ENCODE data around the gene MOB2.

The MOB2 gene

GRCh38 chr11:1504581-1505290 lies 18.2 kb upstream of the MOB2 start:
- Histone ChIP-seq H3K9me3 (ENCODE audit: low read length) (no peaks in the 10 kb centered on the region), H3K36me3 (ENCODE audit: insufficient read depth, low read length) (no peaks in the 10 kb centered on the region)

GRCh38 chr11:1504138-1504537 lies 17.6 kb upstream of the MOB2 start:
- H3K9me3 ChIP-seq (ENCODE audit: low read length), result peaks cover 6% of the 10 kb centered on the region
- H2AFZ ChIP-seq (ENCODE audit: low read depth, low read length), result no peak overlapping the region
- no peaks in the 10 kb centered on the region for H3K4me1 ChIP-seq (ENCODE audit: insufficient read depth, low read length)
- no peaks in the 10 kb centered on the region for H3K27me3 ChIP-seq (ENCODE audit: insufficient read depth, low read length)
- no peaks in the 10 kb centered on the region for H3K36me3 ChIP-seq (ENCODE audit: insufficient read depth, low read length)
- no peak overlapping the region for H3K4me3 ChIP-seq (ENCODE audit: low read length)

More at GRCh38 chr11:1504581-1505290, 18.2 kb upstream of the MOB2 start:
- Histone ChIP-seq H2AFZ (ENCODE audit: low read depth, low read length) (no peak overlapping the region), H3K27me3 (ENCODE audit: insufficient read depth, low read length) (no peaks in the 10 kb centered on the region), H3K4me1 (ENCODE audit: insufficient read depth, low read length) (no peaks in the 10 kb centered on the region), H3K4me3 (ENCODE audit: low read length) (no peak overlapping the region)

GRCh38 chr11:1503708-1504104 lies 17.1 kb upstream of the MOB2 start:
- Histone ChIP-seq H3K9me3 (ENCODE audit: low read length) (peaks cover 8% of the 10 kb centered on the region), H3K27me3 (ENCODE audit: insufficient read depth, low read length) (no peaks in the 10 kb centered on the region), H3K4me1 (ENCODE audit: insufficient read depth, low read length) (no peaks in the 10 kb centered on the region), H2AFZ (ENCODE audit: low read depth, low read length) (no peak overlapping the region), H3K4me3 (ENCODE audit: low read length) (no peak overlapping the region), H3K36me3 (ENCODE audit: insufficient read depth, low read length) (no peaks in the 10 kb centered on the region)

DNA sequence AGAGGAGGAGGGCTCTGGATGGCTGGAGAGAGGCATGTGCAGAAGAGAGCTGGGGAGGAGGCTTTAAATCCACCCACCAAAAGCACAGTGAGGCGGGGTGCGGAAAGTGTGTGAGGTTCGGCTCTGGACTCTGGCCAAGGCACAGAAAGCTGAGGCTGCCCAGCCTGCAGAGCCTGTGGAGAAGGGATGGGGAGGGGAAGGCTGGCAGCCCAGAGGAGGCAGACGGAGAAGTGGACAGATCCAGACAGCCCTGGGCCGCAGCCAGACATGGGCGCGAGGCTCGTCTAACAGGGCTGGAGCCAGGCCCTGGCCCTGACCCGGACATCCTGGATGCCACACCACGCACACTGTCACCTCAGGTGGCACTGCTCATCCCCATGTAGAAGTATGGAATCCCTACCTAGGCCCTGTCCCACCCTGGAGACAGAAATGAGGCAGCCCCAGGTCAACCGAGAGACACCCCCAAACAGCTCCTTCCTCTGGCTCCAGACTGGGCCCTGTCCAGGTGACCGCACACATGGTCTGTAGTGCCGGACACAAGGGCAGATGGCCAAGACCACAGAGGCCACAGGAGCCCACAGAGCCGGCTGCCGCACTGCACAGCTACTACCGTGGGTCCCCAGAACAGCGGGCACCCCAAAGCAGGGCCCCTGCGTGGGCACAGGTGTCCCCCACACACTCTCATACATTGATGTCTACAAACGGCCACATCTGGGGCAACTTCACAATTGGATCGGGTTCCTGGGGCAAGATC lies 16.6 kb upstream of the MOB2 start:
- peaks cover 8% of the 10 kb centered on the region for H3K9me3 ChIP-seq (ENCODE audit: low read length)
- H3K4me3 ChIP-seq (ENCODE audit: low read length), result no peak overlapping the region
- no peak overlapping the region for H2AFZ ChIP-seq (ENCODE audit: low read depth, low read length)
- no peaks in the 10 kb centered on the region for H3K4me1 ChIP-seq (ENCODE audit: insufficient read depth, low read length)
- no peaks in the 10 kb centered on the region for H3K36me3 ChIP-seq (ENCODE audit: insufficient read depth, low read length)
- H3K27me3 ChIP-seq (ENCODE audit: insufficient read depth, low read length), result no peaks in the 10 kb centered on the region

DNA sequence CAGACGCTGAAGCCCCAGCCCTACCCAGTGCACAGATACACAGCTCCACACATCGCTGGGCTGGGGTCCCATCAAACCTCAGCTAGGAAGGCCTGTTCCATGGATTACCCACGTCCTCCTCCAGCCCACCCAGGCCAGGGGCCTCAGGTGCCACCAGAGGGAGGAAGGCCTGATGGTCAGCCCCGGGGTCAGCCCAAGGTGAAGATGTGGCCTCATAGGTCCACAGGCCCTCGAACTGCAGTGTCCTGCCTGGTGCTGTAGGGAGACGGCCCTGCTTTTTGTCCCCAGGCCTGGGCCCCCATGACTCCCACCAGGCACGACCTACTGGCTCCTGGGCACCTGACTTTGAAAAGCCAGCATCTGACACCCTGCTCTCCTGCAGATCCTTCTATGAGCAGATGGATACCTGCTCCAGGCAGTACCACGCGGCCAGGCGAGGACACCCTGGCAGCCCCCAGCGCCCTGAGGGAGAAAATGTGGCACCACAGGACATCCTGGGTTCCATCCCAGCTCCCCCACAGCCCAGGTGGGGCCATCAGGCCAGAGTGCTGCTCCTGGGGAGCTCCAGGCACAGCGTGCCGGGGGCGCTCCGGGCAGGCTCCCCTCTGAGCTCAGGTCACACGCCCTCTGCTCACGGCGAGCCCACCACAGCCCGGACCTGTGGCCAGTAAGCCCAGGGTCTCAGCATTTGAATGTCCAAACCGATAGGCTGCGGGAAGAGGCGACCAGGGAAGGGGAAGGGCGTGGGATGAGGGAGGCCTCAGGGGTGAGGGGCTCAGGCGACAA lies 15.8 kb upstream of the MOB2 start:
- H3K36me3 ChIP-seq (ENCODE audit: insufficient read depth, low read length), result no peaks in the 10 kb centered on the region
- H2AFZ ChIP-seq (ENCODE audit: low read depth, low read length), result no peak overlapping the region
- H3K9me3 ChIP-seq (ENCODE audit: low read length), result peaks cover 8% of the 10 kb centered on the region
- H3K27me3 ChIP-seq (ENCODE audit: insufficient read depth, low read length), result no peaks in the 10 kb centered on the region
- no peak overlapping the region for H3K4me3 ChIP-seq (ENCODE audit: low read length)
- peaks cover 2% of the 10 kb centered on the region for H3K4me1 ChIP-seq (ENCODE audit: insufficient read depth, low read length)

GRCh38 chr11:1501421-1502167 lies 15.0 kb upstream of the MOB2 start:
- Histone ChIP-seq H2AFZ (ENCODE audit: low read depth, low read length) (no peak overlapping the region), H3K4me3 (ENCODE audit: low read length) (no peak overlapping the region), H3K27me3 (ENCODE audit: insufficient read depth, low read length) (no peaks in the 10 kb centered on the region), H3K36me3 (ENCODE audit: insufficient read depth, low read length) (no peaks in the 10 kb centered on the region), H3K4me1 (ENCODE audit: insufficient read depth, low read length) (peaks cover 2% of the 10 kb centered on the region), H3K9me3 (ENCODE audit: low read length) (peaks cover 8% of the 10 kb centered on the region)

DNA sequence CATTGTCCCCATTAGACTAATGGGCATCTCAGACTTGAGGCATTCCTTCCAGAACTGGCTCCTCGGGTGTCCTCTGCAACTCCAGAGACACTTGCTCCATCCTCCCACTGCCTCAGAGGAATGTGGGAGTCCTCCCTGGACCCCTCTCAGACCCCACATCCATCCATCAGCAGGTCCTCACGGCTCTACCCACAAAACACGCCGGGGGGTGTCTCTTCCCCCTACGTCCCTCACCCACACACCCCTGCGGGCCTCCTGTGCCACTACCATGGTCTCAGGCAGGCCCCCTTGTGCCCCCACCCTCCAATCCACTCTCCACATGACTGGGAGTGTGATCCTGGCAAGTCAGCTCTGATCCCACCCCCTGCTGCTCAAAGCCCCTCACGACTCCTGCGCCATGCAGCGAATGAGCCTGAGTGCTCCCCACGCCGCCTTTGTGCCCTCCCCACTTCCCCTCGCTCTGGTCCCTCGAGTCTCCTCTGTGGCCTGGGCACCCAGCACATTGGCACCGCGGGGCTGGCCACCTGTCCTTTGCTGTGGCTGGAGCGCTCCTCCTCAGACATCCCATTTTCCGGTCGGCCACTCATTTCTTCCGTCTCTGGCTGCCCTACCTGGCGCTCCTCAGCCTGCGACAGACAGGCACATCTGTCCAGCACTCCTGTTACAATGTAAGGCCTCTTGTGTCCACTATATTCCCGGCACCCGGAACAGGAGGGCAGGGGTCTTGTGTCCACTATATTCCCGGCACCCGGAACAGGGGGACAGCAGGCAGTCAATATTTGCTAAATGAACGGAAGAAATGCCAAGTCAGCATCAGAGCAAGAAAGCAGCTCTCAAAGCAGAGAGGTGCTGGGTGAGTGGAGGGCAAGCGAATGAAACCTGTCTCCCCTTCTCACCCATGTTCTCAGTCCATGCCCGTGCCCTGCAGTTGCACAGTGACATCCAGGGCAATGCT lies 14.2 kb upstream of the MOB2 start:
- H3K4me3 ChIP-seq (ENCODE audit: low read length), result no peak overlapping the region
- peaks cover 10% of the 10 kb centered on the region for H3K9me3 ChIP-seq (ENCODE audit: low read length)
- H3K4me1 ChIP-seq (ENCODE audit: insufficient read depth, low read length), result peaks cover 2% of the 10 kb centered on the region
- no peak overlapping the region for H2AFZ ChIP-seq (ENCODE audit: low read depth, low read length)
- no peaks in the 10 kb centered on the region for H3K36me3 ChIP-seq (ENCODE audit: insufficient read depth, low read length)
- no peaks in the 10 kb centered on the region for H3K27me3 ChIP-seq (ENCODE audit: insufficient read depth, low read length)

DNA sequence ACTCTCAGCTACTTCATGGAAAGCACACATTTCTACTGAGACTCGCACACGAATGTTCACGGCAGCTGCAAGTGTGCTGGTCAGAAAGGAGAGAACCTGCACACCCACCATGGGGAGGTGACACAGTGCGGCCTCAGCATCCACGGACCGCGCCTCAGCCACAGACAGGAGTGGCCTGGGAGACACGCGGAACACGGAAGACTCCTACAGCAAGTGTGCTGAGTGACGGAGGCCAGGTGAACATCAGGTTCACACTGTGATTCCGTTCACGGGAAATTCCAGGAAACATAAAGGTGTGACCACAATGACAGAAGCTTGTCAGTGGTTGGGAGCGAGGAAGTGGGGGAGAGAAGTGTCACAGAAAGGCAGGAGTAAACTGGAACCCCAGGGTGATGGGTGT lies 13.3 kb upstream of the MOB2 start:
- Histone ChIP-seq H3K4me1 (ENCODE audit: insufficient read depth, low read length) (peaks cover 2% of the 10 kb centered on the region), H3K27me3 (ENCODE audit: insufficient read depth, low read length) (no peaks in the 10 kb centered on the region), H2AFZ (ENCODE audit: low read depth, low read length) (no peak overlapping the region), H3K36me3 (ENCODE audit: insufficient read depth, low read length) (no peaks in the 10 kb centered on the region), H3K4me3 (ENCODE audit: low read length) (no peak overlapping the region), H3K9me3 (ENCODE audit: low read length) (peaks cover 10% of the 10 kb centered on the region)

GRCh38 chr11:1499261-1499890 lies 12.8 kb upstream of the MOB2 start:
- Histone ChIP-seq H3K4me3 (ENCODE audit: low read length) (no peak overlapping the region), H3K4me1 (ENCODE audit: insufficient read depth, low read length) (peaks cover 2% of the 10 kb centered on the region), H3K36me3 (ENCODE audit: insufficient read depth, low read length) (no peaks in the 10 kb centered on the region), H2AFZ (ENCODE audit: low read depth, low read length) (no peak overlapping the region), H3K9me3 (ENCODE audit: low read length) (peaks cover 14% of the 10 kb centered on the region), H3K27me3 (ENCODE audit: insufficient read depth, low read length) (no peaks in the 10 kb centered on the region)

DNA sequence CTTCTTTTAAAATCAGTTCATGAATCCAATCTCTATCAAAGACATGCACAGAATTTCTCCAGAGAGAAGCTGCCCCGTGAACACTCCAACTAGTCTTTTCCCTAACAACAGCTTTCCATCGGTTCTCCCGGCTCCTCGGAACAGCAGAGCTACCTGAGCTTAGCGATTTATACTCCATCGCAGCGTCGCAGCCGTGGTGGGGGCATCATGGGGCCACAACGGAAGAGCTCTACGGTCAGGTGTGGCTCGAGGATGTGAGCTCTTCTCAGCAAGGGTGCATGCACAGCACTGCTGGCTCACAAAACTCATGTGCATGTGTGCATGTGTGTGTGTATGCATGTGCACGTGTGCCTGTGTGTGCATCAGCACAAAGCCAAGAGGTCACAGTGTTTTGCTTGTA lies 11.7 kb upstream of the MOB2 start:
- peaks cover 2% of the 10 kb centered on the region for H3K4me1 ChIP-seq (ENCODE audit: insufficient read depth, low read length)
- no peaks in the 10 kb centered on the region for H3K27me3 ChIP-seq (ENCODE audit: insufficient read depth, low read length)
- no peak overlapping the region for H3K4me3 ChIP-seq (ENCODE audit: low read length)
- no peaks in the 10 kb centered on the region for H3K36me3 ChIP-seq (ENCODE audit: insufficient read depth, low read length)
- H3K9me3 ChIP-seq (ENCODE audit: low read length), result peaks cover 14% of the 10 kb centered on the region
- no peak overlapping the region for H2AFZ ChIP-seq (ENCODE audit: low read depth, low read length)

DNA sequence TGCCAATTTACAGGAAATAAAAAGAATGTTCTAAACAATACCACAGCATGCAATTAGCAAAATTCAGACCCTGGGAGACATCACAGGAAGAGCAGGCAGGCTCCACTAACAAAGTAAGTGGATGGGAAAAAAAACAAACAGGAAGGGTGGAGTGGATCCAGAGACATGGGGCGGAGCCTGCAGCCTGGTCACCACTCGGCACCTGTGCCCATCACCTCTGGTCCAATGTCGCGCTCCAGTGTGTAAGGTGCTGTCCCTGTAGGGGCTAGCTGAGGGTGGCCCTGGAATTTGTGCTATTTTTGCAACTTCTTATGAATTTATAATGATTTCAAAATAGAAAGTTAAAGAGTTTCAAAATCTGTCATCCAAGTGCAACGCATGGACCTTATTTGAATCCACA lies 11.0 kb upstream of the MOB2 start:
- Histone ChIP-seq H3K36me3 (ENCODE audit: insufficient read depth, low read length) (no peaks in the 10 kb centered on the region), H3K4me1 (ENCODE audit: insufficient read depth, low read length) (peaks cover 2% of the 10 kb centered on the region), H3K9me3 (ENCODE audit: low read length) (peaks cover 14% of the 10 kb centered on the region), H2AFZ (ENCODE audit: low read depth, low read length) (no peak overlapping the region), H3K4me3 (ENCODE audit: low read length) (no peak overlapping the region), H3K27me3 (ENCODE audit: insufficient read depth, low read length) (no peaks in the 10 kb centered on the region)

GRCh38 chr11:1496761-1497095 lies 10.1 kb upstream of the MOB2 start:
- no peak overlapping the region for H3K4me3 ChIP-seq (ENCODE audit: low read length)
- peaks cover 14% of the 10 kb centered on the region for H3K9me3 ChIP-seq (ENCODE audit: low read length)
- H2AFZ ChIP-seq (ENCODE audit: low read depth, low read length), result no peak overlapping the region
- no peaks in the 10 kb centered on the region for H3K27me3 ChIP-seq (ENCODE audit: insufficient read depth, low read length)
- H3K36me3 ChIP-seq (ENCODE audit: insufficient read depth, low read length), result no peaks in the 10 kb centered on the region
- peaks cover 2% of the 10 kb centered on the region for H3K4me1 ChIP-seq (ENCODE audit: insufficient read depth, low read length)
